HG02840 (cell line): ENCODE data around the gene CCDC117.

Experiments
- ATAC-seq: cut with Tn5 transposase; IDR thresholded peaks from one replicate; pipeline ENCODE4 v1.9.1; 2021; ENCODE audit warnings: mild to moderate bottlenecking, moderate library complexity, moderate number of reproducible peaks; ENCODE audit not compliant: unreplicated experiment, low FRiP score

Gene CCDC117

GRCh38 chr22:28768701-28769393 lies 3.6 kb upstream of the CCDC117 start:
- ATAC-seq = no peak

GRCh38 chr22:28769394-28770085 lies 3.0 kb upstream of the CCDC117 start:
- no peak for ATAC-seq

- ATAC-seq = no peak
Observed at GRCh38 chr22:28771195-28771791, 1.2 kb upstream of the CCDC117 start.

- peak; percentile 14 for ATAC-seq
Observed at GRCh38 chr22:28773461-28773867, 969 bp downstream of the CCDC117 start.

GRCh38 chr22:28774378-28774777 lies 1.9 kb downstream of the CCDC117 start:
- no peak for ATAC-seq

GRCh38 chr22:28779833-28780232 lies 7.3 kb downstream of the CCDC117 start:
- no peak for ATAC-seq

GRCh38 chr22:28780296-28780695 lies 7.8 kb downstream of the CCDC117 start:
- no peak for ATAC-seq

GRCh38 chr22:28783786-28784671 lies 11.5 kb downstream of the CCDC117 start:
- ATAC-seq = no peak

- ATAC-seq = no peak
Observed at GRCh38 chr22:28788601-28789000, 16.1 kb downstream of the CCDC117 start.

GRCh38 chr22:28791124-28791523 lies 18.6 kb downstream of the CCDC117 start:
- ATAC-seq = no peak

- ATAC-seq = peak; percentile 42
Observed at GRCh38 chr22:28791841-28792490, 19.5 kb downstream of the CCDC117 start.

GRCh38 chr22:28792491-28793383 lies 20.2 kb downstream of the CCDC117 start:
- peak; percentile 33 for ATAC-seq

GRCh38 chr22:28793976-28794584 lies 21.6 kb downstream of the CCDC117 start:
- no peak for ATAC-seq

- ATAC-seq = no peak
Observed at GRCh38 chr22:28795071-28795693, 22.7 kb downstream of the CCDC117 start.

GRCh38 chr22:28795932-28796856 lies 23.7 kb downstream of the CCDC117 start:
- no peak for ATAC-seq

- no peak for ATAC-seq
Observed at GRCh38 chr22:28798810-28799605, 26.5 kb downstream of the CCDC117 start.
